Rectal smooth muscle tissue (tissue), 1 donor: Measurements from ENCODE around the gene NPHS1.
"Not testable (repeated sequence)": the region's sequence is repeated elsewhere in the genome, so short reads cannot be mapped to it uniquely, and the experiment has no call there.

Experiments
- H3K27ac ChIP-seq: one replicate; pipeline ENCODE4 v1.7.0; 2013; ENCODE audit warnings: low read depth, low read length, inconsistent platforms
- H3K27me3 ChIP-seq: one replicate; pipeline ENCODE4 v1.7.0; 2013; ENCODE audit warnings: low read length; ENCODE audit not compliant: control insufficient read depth, insufficient read depth
- H3K36me3 ChIP-seq: one replicate; pipeline ENCODE4 v1.7.0; 2013; ENCODE audit warnings: low read length; ENCODE audit not compliant: control insufficient read depth, insufficient read depth
- H3K4me1 ChIP-seq: one replicate; pipeline ENCODE4 v1.7.0; 2013; ENCODE audit warnings: low read length; ENCODE audit not compliant: control insufficient read depth, insufficient read depth
- H3K4me3 ChIP-seq: one replicate; pipeline ENCODE4 v1.7.0; 2013; ENCODE audit warnings: low read length
- H3K9ac ChIP-seq: one replicate; pipeline ENCODE4 v1.7.0; 2013; ENCODE audit warnings: low read length

Gene NPHS1, protein sequence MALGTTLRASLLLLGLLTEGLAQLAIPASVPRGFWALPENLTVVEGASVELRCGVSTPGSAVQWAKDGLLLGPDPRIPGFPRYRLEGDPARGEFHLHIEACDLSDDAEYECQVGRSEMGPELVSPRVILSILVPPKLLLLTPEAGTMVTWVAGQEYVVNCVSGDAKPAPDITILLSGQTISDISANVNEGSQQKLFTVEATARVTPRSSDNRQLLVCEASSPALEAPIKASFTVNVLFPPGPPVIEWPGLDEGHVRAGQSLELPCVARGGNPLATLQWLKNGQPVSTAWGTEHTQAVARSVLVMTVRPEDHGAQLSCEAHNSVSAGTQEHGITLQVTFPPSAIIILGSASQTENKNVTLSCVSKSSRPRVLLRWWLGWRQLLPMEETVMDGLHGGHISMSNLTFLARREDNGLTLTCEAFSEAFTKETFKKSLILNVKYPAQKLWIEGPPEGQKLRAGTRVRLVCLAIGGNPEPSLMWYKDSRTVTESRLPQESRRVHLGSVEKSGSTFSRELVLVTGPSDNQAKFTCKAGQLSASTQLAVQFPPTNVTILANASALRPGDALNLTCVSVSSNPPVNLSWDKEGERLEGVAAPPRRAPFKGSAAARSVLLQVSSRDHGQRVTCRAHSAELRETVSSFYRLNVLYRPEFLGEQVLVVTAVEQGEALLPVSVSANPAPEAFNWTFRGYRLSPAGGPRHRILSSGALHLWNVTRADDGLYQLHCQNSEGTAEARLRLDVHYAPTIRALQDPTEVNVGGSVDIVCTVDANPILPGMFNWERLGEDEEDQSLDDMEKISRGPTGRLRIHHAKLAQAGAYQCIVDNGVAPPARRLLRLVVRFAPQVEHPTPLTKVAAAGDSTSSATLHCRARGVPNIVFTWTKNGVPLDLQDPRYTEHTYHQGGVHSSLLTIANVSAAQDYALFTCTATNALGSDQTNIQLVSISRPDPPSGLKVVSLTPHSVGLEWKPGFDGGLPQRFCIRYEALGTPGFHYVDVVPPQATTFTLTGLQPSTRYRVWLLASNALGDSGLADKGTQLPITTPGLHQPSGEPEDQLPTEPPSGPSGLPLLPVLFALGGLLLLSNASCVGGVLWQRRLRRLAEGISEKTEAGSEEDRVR (N-terminal part only)

DNA sequence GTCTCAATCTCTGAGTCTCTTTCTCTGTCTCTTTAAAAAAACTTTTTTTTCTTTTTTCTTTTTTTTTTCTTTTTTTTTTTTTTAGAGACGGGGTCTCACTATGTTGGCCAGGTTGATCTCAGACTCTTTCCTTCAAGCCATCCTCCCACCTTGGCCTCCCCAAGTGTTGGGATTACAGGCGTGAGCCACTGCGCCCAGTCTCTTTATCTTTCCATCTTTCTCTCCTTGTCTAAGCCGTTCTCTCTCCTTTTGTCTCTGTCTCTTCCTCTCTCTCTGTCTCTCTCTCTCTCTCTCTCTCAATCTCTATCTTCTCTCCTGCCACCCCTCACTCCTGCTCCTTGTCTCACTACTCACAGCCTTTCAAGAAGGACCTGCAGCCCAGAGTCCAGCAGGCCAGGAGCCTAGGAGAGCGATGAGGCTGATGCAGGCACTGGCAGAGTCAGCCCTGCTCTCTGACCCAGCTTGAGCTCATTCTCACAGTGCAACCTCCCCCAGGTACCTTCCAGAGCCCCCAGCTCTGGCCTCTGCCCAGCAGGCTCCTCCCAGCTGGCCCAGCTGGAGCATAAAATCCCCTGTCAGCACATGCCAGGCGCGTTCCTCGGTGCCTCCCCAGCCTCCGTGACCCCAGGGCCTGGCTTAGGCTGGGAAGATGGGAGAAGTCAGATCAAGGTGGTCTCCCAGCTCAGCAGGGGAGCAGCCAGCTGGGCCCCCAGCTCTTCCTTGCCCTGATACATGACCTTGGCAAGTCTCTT is at the start of gene NPHS1:
TSS of gene NPHS1 (minus strand) at position 476 of the 752 bp plus-strand sequence. CDS start 667 bp downstream, outside the sequence.
- Histone ChIP-seq H3K36me3 (no peaks in the 10 kb centered on the region), H3K9ac (no peak within 1 kb of the TSS), H3K4me3 (no peak within 1 kb of the TSS), H3K27me3 (peaks cover 32% of the 10 kb centered on the region), H3K27ac (no peak within 1 kb of the TSS), H3K4me1 (no peaks in the 10 kb centered on the region)

DNA sequence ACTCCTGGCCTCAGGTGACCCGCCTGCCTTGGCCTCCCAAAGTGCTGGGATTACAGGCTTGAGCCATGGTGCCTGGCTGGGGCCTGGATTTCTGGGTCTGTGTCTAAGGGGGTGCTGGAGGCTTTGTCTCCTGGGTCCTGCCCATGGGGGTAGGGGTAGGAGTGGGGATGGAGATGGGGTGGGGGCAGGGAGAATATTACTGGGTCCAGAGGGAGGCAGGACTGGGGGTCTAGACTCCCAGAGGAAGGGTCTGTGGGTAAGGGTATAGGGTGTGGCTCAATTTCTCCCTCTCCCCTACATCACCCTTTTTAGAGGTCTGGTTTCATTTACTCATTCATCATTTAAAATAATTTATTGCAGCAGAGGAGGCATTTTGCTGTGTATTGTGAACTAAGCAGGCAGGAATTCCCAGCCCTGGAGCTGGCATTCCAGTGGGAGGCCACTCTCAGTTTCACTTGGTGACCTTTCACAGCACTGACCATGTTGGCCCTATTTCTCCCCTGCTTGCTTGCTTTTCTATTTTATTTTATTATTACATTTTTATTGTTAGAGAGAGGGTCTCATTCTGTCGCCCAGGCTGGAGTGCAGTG is 48.8 kb upstream of the NPHS1 start:
- Histone ChIP-seq H3K4me1 (peaks cover 2% of the 10 kb centered on the region), H3K4me3 (peak overlapping the region; percentile 84), H3K9ac (no peak overlapping the region), H3K27ac (peak overlapping the region; percentile 27), H3K36me3 (peaks cover 2% of the 10 kb centered on the region), H3K27me3 (no peaks in the 10 kb centered on the region)

DNA sequence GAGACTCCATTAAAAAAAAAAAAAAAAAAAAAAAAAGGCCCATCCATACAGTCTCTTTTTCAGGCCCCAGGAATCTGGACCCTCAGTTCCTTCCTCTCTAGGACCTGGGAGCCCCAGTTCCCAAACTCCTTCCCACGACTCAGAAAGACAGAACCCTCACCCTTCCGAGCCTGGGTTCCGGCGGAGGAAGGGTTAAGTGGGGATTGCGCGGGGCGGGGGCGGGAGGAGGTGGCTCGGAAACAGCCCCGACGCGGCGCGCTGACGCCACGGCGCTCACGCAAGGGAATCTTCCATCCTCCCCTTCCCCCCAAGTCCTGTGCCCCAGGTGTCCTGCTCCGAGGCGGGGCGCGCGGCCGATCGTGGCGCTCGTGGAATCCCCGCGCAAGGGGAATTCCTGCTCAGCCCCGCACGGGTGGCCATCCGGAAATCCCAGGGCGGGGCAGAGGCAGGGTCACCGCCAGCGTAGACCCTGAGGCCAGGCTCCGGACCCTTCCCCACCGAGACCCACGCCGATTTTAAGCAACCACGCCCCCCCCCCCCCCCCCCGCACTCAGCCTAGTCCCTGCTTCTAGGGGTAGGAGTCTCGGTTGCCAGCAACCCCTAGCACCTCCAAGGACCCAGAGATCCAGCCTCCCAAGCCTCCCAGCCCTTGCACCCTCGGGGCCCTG is 47.4 kb upstream of the NPHS1 start:
- peaks cover 2% of the 10 kb centered on the region for H3K4me1 ChIP-seq
- H3K4me3 ChIP-seq = peak overlapping the region; percentile 84
- no peaks in the 10 kb centered on the region for H3K27me3 ChIP-seq
- H3K27ac ChIP-seq = peak overlapping the region; percentile 77
- H3K9ac ChIP-seq = peak overlapping the region; percentile 35
- peaks cover 6% of the 10 kb centered on the region for H3K36me3 ChIP-seq

DNA sequence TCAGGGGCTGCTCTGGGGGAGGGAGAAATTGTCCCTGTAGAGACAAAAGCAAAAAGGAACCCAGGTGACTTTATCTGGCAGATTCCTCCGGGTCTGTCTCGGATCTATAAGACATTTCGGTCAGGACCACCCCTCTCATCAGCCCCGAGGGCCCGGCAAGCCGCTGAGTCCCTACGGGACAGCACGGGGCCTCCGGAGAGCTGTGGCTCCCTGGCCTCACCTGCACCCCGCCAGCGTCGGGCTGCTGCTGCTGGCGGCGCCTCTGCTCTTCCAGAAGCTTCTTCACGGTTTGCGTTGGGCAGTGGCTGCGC is 46.1 kb upstream of the NPHS1 start:
- Histone ChIP-seq H3K27me3 (no peaks in the 10 kb centered on the region), H3K4me1 (peaks cover 2% of the 10 kb centered on the region), H3K27ac (peak overlapping the region; percentile 77), H3K9ac (peak overlapping the region; percentile 66), H3K36me3 (peaks cover 10% of the 10 kb centered on the region), H3K4me3 (peak overlapping the region; percentile 84)

DNA sequence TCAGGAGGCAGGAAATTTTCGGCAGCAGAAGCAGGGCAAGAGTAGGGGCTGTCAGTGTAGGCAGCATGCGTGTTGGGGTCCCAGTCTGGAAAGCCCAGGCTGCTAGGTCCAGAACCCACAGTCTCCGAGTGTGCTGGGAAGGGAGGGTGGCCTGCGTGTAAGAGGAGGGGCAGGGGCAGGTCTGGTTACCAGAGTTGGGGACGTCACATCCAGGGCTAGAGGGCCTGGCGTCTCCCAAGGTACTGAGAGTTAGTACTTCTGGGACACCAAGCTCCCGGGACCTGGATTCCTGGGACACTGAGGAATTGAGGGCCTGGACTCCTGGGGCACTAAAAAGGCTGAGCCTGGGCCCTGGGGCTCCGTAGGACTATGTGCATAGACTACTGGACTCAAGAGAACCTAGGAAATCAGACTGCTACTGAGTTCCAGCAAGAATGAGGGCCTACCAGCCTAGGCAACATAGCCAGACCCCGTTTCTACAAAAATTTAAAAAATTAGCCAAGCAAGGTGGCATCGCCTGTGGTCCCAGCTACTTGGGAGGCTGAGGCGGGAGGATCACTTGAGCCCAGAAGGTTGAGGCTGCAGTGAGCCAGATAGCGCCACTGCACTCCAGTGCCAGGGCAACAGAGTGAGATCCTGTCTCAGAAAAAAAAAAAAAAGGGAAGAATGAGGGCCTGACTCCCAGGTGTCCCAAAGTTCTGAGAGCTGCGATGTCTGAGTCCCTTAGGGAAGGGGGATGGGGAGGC is 45.6 kb upstream of the NPHS1 start:
- no peaks in the 10 kb centered on the region for H3K27me3 ChIP-seq
- no peak overlapping the region for H3K27ac ChIP-seq
- H3K4me3 ChIP-seq = peak overlapping the region; percentile 84
- peaks cover 14% of the 10 kb centered on the region for H3K36me3 ChIP-seq
- no peak overlapping the region for H3K9ac ChIP-seq
- peaks cover 2% of the 10 kb centered on the region for H3K4me1 ChIP-seq

DNA sequence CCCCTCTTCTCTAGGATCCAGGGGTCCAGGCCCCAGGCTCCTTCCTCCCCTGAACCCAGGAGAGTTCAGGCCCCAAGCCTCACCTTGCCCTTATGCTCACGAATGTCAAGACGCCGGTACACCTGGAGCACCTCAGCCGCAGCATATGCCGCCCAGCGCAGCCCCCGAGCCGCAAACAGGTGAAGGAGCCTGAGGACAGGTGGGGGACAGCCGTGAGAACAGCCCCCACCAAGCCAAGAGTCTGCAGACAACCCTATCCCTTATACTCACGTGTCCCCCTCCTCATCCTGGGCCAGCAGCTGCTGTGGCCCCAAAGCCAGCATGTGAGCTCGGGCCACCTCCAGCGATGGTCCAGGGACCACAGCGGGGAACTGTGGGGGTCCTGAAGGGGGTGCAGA is 44.3 kb upstream of the NPHS1 start:
- peaks cover 16% of the 10 kb centered on the region for H3K36me3 ChIP-seq
- H3K9ac ChIP-seq = no peak overlapping the region
- H3K27ac ChIP-seq = no peak overlapping the region
- H3K4me1 ChIP-seq = peaks cover 2% of the 10 kb centered on the region
- no peak overlapping the region for H3K4me3 ChIP-seq
- no peaks in the 10 kb centered on the region for H3K27me3 ChIP-seq

DNA sequence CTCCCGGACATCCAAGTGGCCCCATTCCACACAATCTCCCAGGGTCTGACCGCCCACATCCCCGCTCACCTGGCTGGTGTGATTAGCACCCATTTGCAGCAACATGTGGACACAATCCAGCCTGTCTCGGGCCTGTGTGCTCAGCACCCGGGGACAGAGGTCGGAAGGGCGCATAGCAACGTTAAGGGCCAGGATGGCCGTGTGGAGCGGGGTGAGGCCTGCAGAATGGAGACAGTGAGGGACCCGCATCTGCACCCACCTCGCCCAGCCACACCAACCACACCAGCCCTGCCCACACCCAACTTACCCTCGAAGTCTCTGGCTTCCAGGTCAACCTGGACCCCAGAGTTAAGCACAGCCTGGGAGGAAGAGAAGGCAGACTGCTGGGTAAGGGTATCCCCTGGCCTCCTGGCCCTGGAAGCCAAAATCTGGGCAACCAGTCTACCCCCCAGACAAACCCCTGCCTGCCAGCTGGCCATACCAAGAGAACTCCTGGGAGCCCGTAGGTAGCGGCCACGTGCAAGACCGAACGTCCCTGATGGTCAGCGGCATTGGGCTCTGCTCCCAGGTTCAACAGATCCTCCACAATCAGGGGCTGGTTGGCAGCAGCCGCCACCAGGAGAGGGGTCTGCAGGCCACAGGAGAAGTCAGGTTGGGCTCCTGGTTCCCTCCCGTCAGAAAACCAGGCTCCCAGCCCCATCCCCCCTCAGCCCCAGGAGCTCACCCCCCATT is 43.8 kb upstream of the NPHS1 start:
- peaks cover 2% of the 10 kb centered on the region for H3K4me1 ChIP-seq
- no peak overlapping the region for H3K27ac ChIP-seq
- no peak overlapping the region for H3K9ac ChIP-seq
- peaks cover 16% of the 10 kb centered on the region for H3K36me3 ChIP-seq
- H3K4me3 ChIP-seq = no peak overlapping the region
- H3K27me3 ChIP-seq = no peaks in the 10 kb centered on the region

DNA sequence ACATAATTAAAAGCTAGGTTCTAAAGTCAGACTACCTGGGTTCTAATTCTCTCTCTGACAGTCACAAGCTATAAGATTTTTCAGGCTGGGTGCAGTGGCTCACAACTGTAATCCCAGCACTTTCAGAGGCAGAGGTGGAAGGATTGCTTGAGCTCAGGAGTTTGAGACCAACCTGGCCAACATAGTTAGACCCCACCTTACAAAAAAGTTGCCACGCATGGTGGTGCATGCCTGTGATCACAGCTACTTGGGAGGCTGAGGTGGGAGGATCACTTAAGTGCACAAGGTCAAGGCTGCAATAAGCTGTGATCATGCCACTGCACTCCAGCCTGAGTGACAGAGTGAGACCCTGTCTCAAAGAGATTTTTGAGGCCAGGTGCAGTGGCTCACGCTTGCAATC is 42.0 kb upstream of the NPHS1 start:
- no peak overlapping the region for H3K27ac ChIP-seq
- H3K36me3 ChIP-seq = peaks cover 19% of the 10 kb centered on the region
- H3K4me1 ChIP-seq = peaks cover 2% of the 10 kb centered on the region
- H3K27me3 ChIP-seq = no peaks in the 10 kb centered on the region
- no peak overlapping the region for H3K4me3 ChIP-seq
- no peak overlapping the region for H3K9ac ChIP-seq

DNA sequence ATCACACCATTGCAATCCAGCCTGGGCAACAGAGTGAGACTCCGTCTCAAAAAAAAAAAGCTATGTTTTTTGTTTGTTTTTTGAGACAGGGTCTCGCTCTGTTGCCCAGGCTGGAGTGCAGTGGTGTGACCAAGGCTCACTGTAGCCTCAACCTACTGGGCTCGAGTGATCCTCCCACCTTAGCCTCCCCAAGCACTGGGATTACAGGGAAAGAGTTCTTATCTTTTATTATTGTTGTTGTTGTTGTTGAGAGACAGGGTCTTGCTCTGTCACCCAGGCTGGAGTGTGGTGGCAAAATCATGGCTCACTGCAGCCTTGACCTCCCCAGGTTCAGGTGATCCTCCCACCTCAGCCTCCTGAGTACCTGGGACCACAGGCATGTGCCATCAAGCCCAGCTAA is 39.5 kb upstream of the NPHS1 start:
- H3K4me3 ChIP-seq, H3K27ac ChIP-seq, H3K9ac ChIP-seq, H3K4me1 ChIP-seq, H3K27me3 ChIP-seq: not testable (repeated sequence)
- H3K36me3 ChIP-seq = peaks cover 27% of the 10 kb centered on the region

DNA sequence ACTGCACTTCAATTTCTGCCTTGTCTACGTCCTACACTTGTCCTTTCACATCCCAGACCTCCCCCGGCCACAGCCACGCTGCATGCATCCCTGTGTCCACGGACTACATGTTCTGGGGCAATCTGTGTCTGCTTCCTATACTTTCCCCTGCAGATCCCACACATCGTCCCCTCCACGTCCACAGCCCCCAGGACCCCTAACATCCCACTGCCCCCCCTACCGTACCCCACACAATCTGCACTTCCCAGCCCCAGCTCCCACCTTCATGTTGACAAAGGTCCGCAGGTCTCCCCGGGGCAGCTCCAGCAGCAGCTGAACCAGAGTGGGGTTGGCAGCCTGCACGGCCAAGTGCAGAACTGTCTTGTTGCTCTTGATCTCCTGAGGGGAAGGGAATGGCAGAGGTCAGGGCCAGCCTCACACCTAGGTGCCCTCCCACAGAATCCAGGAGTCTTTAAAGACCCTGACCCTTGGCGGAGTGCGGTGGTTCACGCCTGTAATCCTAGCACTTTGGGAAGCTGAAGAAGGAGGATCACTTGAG is 37.9 kb upstream of the NPHS1 start:
- no peak overlapping the region for H3K9ac ChIP-seq
- no peaks in the 10 kb centered on the region for H3K27me3 ChIP-seq
- no peaks in the 10 kb centered on the region for H3K4me1 ChIP-seq
- no peak overlapping the region for H3K27ac ChIP-seq
- peaks cover 20% of the 10 kb centered on the region for H3K36me3 ChIP-seq
- H3K4me3 ChIP-seq = no peak overlapping the region
